Measurements from ENCODE around the gene SLC37A1.

Gene SLC37A1

DNA sequence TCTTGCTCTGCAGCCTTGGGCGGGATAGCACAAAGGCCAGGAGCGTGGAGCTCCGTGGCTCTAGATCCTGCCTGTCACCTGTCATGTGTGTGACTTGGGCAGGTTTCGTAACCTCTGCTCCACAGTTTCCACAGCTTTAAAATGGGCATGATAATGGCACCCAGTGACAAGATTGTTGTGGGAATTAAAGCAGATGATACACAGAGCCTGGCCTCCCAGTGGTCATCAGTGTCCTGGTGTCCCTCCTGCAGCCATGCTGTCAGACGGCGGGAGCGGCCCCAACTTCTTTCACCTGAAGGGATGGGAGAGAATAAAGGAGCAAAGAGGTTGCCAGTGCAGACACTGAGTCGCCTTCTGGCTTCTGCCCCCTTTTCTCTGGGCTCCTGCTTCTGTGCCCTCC is 61.5 kb downstream of the SLC37A1 start:
- no peak overlapping the region for H3K4me3 ChIP-seq (ENCODE audit: low read depth, low read length)
- no peaks in the 10 kb centered on the region for H3K27me3 ChIP-seq (ENCODE audit: insufficient read depth, low read depth, severe bottlenecking)
- H3K9me3 ChIP-seq (ENCODE audit: severe bottlenecking) = peaks cover 9% of the 10 kb centered on the region
- peak; percentile 5 for DNase-seq
- TF ChIP-seq, protein P1, sequence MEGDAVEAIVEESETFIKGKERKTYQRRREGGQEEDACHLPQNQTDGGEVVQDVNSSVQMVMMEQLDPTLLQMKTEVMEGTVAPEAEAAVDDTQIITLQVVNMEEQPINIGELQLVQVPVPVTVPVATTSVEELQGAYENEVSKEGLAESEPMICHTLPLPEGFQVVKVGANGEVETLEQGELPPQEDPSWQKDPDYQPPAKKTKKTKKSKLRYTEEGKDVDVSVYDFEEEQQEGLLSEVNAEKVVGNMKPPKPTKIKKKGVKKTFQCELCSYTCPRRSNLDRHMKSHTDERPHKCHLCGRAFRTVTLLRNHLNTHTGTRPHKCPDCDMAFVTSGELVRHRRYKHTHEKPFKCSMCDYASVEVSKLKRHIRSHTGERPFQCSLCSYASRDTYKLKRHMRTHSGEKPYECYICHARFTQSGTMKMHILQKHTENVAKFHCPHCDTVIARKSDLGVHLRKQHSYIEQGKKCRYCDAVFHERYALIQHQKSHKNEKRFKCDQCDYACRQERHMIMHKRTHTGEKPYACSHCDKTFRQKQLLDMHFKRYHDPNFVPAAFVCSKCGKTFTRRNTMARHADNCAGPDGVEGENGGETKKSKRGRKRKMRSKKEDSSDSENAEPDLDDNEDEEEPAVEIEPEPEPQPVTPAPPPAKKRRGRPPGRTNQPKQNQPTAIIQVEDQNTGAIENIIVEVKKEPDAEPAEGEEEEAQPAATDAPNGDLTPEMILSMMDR (IDR thresholded peaks at IDR 0.05; ENCODE audit: low read depth, low read length) = no peak
- H3K36me3 ChIP-seq = no peaks in the 10 kb centered on the region
- H3K27ac ChIP-seq = no peak overlapping the region

DNA sequence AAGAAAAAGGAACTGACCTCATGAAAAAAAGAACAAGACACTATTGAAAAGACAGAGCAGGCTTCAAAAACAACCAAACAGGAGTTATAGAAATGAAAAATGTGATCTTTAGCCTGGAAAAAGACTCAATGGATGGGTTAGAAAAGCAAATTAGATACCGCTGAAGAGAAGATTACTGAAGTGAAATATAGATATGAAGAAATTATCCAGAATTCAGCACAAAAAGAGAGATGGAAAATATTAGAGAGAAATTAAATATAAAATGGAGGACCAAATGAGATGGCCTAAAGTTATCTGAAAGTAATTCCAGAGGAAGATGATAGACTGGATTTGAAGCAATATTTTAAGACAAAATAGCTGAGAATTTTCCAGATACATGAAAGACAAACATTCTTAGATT is 63.0 kb downstream of the SLC37A1 start:
- Histone ChIP-seq H3K36me3 (no peaks in the 10 kb centered on the region), H3K9me3 (ENCODE audit: severe bottlenecking) (peaks cover 9% of the 10 kb centered on the region), H3K27ac (no peak overlapping the region), H3K27me3 (ENCODE audit: insufficient read depth, low read depth, severe bottlenecking) (no peaks in the 10 kb centered on the region), H3K4me3 (ENCODE audit: low read depth, low read length) (no peak overlapping the region)
- DNase-seq = no peak
- TF ChIP-seq, protein P1 (IDR thresholded peaks at IDR 0.05; ENCODE audit: low read depth, low read length) = no peak

DNA sequence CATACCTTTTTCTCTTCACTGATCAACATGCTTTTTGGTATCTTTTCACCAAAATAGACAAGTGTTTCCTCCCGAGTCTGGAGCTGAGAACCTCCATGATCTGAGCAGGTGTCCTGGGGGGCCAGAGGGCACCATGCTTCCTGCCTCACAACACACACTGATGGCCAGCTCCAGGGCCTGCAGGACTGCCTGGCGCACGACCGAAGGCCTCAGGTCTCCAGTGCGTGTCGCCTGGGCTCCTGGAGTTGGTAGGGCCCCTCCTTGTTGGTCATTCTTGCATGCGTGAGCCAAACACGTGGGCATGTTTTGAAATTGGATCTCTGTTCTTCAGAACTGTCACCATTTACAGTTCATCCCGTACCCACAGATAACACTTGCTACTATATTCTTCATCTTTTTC is 64.4 kb downstream of the SLC37A1 start:
- Histone ChIP-seq H3K27ac (no peak overlapping the region), H3K27me3 (ENCODE audit: insufficient read depth, low read depth, severe bottlenecking) (no peaks in the 10 kb centered on the region), H3K9me3 (ENCODE audit: severe bottlenecking) (peaks cover 9% of the 10 kb centered on the region), H3K36me3 (no peaks in the 10 kb centered on the region), H3K4me3 (ENCODE audit: low read depth, low read length) (no peak overlapping the region)
- TF ChIP-seq, protein P1 (IDR thresholded peaks at IDR 0.05; ENCODE audit: low read depth, low read length) = no peak
- peak; percentile 2 for DNase-seq

DNA sequence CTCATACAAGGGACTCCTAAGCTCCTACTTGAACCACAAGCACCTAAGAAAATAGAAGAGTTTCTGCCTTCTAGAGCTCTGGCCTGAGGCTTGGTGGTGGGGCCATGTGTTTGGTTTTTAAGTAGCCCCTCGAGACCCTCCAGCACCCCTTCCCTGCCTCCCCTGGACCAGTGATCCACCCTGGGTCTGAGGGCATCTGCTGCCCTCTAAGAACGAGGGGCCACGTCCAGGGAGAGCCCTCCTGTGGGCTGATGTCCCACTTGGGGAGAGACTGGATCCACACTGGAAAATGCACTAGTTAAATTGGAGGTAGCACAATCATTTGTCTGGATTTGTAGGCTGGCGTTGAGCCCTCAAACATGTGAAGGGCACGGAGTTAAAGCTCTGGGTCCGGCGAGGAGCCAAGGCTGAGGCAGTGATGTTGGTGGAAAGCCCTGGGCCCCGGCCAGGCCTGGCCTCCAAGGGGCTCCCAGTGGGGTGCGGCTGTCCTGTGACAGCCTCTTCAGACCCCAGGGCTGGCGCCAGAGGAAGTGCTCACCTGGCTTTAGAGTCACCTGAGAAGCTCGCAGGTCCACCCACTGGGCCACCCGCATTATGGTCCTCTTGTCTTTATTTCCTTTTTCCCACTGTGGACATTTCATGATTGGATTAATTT is 65.2 kb downstream of the SLC37A1 start:
- H3K36me3 ChIP-seq = no peaks in the 10 kb centered on the region
- DNase-seq = peak; percentile 0
- TF ChIP-seq, protein P1 (IDR thresholded peaks at IDR 0.05; ENCODE audit: low read depth, low read length) = no peak
- H3K9me3 ChIP-seq (ENCODE audit: severe bottlenecking) = peaks cover 9% of the 10 kb centered on the region
- H3K27me3 ChIP-seq (ENCODE audit: insufficient read depth, low read depth, severe bottlenecking) = no peaks in the 10 kb centered on the region
- no peak overlapping the region for H3K4me3 ChIP-seq (ENCODE audit: low read depth, low read length)
- H3K27ac ChIP-seq = no peak overlapping the region

DNA sequence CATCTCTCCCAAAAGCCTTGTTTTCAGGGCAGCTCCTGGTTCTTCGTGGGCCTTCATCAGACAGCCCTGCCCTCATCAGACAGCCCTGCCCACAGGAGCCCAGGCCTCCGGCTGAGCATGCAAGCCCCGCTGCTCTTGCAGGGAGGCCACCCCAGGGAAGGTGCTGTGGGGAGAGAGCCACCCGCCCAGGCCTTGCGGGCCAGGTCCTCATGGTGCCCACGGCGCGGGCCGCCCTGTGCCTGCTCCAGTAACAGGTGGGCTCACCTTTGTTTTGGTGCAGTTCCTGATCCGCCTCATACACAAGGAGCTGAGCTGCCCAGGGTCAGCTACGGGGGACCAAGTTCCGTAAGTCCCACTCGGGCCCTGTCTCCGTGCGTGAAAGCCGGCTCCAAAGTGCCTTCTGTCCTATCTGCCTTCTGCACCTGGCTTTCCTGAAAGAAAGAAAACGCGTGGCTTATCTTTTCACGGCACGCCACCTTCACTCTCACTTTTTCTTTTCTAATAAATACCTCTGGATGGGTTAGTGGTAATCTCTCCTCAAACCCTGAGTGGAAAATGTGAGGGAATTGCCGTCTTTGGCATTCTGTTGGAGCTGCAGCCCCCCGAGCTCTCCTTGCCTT is 65.9 kb downstream of the SLC37A1 start:
- TF ChIP-seq, protein P1 (IDR thresholded peaks at IDR 0.05; ENCODE audit: low read depth, low read length) = no peak
- no peak overlapping the region for H3K27ac ChIP-seq
- no peaks in the 10 kb centered on the region for H3K36me3 ChIP-seq
- DNase-seq = no peak
- H3K9me3 ChIP-seq (ENCODE audit: severe bottlenecking) = peaks cover 9% of the 10 kb centered on the region
- H3K27me3 ChIP-seq (ENCODE audit: insufficient read depth, low read depth, severe bottlenecking) = no peaks in the 10 kb centered on the region
- H3K4me3 ChIP-seq (ENCODE audit: low read depth, low read length) = no peak overlapping the region
